LHCN-M2 (cell line): Measurements from ENCODE around the gene FAM98C. TPM values are rescaled to one million over a fixed set of nuclear protein-coding genes. Genes with fewer than 3 reads are reported as not detected.

Experiments
- DNase-seq: peaks from one replicate; pipeline ENCODE4 v3.0.0-alpha.2; 2012; ENCODE audit warnings: low read depth
- total RNA-seq: library from RNA; depleted of rRNA; stranded (reverse); fragments of >200 nt; gene quantifications from 2 replicates; pipeline ENCODE4 v1.2.3, GENCODE V29; 2014

Gene FAM98C
- total RNA-seq, 1 experiment from 2014 or later: 21.2 TPM

DNA sequence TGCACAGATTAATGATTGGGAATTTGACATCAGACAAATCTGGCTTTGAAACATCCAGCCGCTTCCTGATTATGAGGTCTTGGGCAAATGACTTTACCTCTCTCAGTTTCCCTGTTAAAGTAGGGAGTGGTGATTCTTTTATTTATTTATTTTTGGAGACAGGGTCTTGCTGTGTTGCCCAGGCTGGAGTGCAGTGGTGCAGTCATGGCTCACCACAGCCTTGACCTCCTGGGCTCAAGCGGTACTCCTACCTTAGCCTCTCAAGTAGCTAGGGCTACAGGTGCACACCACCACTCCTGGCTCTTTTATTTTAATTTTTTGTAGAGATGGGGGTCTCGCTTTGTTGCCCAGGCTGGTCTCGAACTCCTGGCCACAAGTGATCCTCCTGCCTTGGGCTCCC lies 25.8 kb upstream of the FAM98C start:
- no peak for DNase-seq

DNA sequence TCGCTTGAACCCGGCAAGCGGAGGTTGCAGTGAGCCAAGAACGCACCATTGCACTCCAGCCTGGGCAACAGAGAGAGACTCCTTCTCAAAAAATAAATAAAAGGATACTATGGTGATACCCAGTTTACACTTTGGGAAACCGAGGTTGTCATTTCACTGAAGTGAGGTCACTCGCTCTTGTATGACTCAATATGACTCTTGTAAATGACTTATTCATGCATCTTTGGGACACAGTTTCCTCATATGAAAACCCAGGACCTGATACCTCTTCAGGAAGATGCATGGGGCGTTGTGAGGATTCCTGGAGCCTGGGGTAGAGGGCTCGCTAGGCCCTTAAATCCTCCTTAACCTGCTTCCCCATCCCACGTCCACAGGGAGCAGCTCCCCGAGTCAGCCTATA lies 24.0 kb upstream of the FAM98C start:
- DNase-seq: no peak

DNA sequence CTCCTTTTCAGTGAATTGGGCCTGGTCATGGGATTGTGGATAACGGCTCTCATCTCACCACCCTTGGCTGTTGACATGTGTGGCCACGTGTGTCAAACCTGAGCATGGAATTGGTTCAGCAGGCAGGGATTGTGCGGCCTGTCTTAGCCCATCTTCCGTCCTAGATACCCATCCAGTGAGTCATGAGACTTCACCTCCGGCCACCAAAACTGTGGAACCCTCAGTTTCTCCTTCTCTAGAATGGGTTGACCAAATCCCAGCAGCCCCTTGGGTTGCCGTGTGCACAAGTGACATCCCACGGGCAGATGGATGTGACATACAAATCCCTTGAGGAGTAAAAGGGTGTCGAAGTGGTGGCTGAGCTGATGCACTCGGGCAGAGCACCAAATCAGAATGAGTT lies 21.8 kb upstream of the FAM98C start:
- no peak for DNase-seq

DNA sequence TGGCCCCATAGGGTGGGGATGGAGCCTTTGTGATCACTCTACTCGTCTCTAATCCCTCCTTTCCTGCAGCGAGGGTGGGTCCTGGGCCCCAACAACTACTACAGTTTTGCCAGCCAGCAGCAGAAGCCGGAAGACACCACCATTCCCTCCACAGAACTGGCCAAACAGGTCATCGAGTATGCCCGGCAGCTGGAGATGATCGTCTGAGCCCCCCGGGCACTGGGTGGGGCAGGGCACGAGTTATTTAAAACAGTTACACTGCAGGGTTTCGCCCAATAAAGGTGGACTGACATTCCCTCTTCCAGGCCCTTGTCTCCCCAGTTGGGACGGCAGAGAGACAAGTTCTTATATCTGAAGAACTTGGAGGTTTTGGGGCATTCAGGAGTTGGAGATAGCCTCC lies 19.7 kb upstream of the FAM98C start:
- no peak for DNase-seq

DNA sequence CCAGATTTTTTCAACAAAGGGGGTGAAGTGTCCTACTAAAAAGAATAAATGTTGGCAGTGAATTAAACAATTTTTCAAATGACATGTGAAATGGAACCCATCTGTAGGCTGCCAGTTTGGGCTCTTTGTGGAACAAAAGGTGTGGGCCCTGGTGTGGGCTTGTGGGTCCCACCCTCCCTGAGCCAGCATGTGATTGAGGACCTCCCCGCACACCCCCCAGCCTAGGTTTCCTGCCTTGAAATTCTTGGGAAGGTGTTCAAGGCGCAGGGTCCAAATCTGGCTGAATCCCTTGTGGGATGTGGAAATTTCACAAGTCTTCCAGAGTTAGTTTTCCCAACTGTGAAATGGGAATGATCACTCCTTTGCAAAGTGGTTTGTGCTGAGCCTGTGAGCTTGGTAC lies 19.1 kb upstream of the FAM98C start:
- DNase-seq: no peak

DNA sequence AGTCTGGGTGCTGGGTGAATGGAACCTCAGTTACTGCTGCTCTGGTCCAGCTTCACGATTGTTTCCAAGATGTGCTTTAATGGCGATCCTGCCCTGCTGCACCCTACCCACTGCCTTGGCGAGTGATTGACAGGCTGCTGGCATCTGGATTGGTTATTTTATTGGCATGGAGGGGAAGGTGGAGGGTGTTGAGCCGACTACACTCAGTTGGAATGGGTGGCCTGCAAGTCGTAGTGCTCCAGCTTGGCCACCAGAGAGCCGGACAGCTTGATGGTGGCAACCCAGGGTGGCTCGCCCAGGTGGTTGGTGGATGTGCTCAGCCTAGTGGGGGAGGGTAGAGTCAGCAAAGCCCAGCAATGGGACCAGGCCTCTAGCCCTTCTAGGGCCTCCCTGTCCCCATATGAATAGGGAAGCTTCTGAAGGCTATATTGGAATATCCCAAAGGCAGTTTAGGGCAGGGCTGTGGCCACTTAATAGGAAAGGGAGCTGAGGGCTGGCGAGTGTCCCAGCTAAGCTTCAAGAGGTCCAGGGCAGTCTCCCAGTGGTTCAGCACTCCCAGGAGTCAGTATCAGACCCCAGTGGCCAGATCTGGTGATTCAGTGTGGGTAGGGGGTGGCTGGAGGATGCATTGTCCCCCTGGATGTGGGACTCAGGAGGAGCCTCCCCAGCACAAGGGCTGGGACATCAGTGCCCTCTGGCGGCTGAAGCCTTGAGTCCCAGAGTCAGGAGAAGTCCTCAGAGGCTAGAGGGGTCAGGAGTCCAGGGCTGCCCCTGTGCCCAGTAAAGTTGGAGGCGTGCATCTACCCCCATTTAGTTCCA lies 18.5 kb upstream of the FAM98C start:
- DNase-seq: peak; percentile 11

DNA sequence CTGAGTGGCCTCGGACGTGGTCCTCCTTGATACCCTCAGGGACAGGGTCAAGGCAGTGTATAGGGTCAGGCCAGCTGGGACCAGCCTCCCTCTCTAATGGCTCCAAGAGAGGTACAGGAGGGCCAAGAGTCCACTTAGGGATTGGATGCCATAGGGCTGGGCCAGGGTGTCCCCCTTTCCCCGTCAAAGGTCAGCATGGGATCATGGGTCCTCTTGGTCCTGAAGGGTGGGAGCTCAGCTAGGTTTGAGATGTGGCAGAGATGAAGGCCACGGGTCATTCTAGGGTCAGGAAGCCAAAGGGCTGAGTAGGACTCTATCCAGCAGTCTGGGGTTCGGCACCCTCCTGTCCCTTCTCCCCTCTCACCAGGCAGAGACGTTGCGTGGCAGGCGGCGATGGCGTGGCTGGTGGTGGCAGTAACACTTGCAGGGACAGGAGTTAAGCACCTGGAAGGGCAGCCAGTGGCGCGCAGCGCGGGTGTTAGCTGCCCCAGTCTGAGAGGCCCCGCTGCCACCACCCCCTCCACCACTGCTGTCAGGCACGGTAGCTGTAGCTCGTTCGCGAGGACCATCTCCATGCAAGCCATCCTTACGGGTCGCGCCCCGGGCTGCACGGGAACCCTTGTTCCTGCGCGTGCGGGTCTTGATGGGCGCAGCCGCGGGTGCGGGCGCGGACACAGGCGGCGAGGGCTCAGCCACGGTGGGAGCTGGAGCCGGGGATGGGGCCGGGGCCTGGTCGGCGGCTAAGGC lies 17.7 kb upstream of the FAM98C start:
- no peak for DNase-seq

DNA sequence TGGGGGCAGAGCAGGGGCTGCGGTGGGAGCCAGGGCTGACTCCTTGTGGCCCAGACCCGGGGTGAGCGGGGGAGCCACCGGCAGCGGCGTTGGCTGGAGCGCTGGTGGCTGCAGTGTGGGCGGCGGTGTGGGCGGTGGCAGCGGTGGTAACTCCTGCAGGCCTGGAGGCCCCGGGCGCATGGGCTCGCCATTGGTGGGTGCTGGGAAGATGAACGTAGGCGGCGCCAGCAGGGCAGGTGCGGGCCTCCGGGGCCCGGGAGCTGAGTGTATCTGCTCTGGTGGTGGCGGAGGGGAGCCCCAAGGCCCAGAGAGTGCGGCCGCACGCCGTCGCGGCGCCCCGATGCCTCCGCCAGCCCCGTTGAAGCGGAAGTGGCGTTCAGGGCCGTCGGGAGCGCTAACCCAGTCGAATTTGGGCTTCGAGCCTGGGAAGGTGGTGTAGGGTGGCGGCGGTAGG lies 17.1 kb upstream of the FAM98C start:
- DNase-seq: no peak

DNA sequence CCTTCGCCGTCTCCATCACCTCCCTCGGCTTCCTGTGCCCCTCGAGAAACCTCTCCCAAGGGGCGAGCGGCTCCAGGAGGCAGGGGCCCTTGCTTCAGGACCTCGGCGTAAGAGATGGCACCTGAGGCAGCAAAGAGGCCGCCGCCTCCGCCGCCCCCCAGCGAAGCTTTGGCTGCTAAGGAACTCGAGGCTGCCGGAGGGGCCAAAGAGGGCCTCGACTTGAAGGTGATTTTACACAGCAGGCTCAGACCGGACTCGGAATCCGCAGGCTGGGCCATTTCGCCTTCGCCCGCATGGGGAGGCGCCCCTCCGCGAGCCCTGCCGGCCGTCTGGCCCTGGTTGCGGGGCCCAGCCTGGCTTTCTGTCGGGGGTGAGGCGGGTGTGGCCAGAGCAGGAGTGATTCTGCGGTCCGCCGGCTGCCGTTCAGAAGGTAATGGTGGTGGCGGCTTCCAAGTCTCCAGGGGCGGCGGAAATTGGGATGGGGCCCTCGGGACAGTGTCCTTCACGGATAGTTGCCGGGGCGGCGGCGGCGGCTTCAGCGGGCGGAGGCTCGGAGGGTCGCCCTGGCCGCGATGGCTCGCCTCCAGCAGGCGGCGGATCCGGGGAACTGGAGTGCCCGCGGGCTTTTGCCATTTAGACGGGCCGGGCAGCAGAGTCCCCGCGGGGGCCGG lies 16.5 kb upstream of the FAM98C start:
- no peak for DNase-seq

DNA sequence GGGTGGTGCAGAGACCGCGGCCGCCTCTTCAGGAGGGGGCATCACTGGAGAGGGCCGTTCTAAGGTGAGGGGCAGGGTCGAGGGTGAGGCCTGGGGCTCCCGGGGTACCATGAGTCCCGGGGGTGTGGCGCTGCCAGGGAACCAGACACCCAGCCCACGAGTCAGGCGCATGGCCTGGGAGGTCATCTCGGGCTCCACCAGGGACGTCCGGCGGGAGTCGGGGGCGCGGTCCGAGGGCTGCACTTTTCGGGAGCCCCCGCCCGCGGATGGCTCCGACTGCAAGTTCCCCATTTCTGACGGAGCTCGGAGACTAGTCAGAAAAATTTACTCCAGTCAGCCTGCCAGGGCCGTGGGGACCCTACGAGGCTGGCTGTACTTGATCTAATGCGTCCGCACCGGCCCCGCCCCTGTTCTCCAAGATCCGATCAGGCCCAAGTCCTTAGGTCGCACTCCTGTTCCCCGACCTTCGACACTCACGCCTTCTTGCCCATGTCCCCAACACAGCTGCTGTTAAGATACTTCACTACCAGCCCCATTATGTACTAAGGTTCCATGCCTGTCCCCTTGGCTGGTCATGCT lies 15.8 kb upstream of the FAM98C start:
- DNase-seq: no peak

DNA sequence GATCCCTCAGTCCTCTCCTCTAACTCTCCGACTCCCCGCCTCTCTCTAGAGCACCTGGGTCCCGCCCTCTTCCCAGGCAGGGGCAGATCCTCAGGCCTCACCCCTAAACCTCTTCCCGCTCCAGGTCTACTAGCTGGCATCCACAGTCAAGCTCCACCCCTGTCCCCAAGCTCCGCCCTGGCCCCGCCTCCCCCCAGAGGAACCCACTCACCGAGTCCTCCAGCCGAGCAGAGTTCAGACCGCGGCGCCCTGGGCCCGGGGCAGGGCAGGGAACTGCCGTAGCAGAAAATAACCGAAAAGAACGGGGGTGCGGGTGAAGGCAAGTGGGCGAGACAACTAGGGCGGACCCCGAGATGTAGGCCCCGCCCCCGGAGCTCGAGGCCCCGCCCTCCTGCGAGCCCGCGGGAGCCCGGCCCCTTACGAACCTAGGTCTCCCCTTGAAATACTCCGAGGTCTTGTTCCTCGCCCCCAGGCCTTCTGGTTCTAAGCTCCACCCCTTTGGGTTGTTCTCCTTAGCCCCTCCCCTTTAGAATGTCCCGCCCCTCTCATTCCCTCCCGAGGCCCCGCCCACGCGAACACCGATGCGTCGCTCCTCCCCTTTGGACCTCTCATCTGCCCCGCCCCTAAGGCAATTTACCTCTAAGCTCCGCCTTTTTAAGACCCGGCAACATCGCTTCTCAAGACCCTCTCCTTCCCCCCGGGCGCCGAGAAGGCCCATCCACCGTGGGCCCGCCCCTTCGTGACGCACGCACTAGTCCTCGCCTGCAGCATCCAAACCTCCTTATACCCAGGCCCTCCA lies 15.1 kb upstream of the FAM98C start, which contains the start of gene GGN:
Gene GGN (minus strand): TSS at position 485 of the 799 bp plus-strand sequence. CDS start 773 bp downstream, outside the sequence.
- DNase-seq: peak; percentile 91

DNA sequence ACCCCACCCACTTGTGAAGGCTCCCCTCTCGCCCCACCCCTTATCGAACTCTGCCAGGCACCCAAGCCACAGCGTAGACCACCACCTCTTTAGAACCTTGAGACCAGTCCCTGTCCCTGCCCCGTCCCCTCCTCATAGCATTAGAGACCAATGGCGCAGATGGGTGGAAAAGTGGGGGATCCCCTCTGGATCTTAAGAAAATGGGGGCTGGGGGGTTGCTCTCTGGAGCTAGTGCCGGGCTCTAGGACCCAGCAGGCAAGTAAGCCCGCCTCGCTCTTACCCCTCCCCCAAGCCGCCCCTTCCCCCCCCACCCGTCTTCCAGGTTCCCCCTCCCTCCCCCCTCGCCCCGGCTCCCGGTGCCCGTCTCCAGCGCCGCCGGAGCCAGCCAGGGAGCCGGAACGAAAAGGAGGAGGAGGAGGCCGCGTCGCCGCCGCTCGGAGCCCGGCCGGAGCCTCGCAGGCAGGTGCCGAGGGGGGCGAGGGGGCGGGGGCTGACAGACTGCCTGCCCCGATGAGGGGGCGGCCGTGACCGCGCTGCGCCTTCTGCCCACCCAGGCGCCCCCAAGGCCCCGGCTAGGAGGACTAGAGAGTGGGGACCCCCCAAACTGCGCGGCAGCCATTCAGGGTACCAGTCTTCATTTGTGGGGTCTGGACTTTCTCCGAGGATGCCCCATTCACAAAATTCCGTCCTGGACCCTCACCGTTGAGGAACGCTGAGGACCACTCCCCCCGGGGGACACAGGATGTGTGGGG lies 14.4 kb upstream of the FAM98C start, which contains the start of gene SPRED3:
Gene SPRED3 (plus strand): TSS at position 349 of the 752 bp plus-strand sequence. CDS start 1,606 bp downstream, outside the sequence.
- peak; percentile 65 for DNase-seq

DNA sequence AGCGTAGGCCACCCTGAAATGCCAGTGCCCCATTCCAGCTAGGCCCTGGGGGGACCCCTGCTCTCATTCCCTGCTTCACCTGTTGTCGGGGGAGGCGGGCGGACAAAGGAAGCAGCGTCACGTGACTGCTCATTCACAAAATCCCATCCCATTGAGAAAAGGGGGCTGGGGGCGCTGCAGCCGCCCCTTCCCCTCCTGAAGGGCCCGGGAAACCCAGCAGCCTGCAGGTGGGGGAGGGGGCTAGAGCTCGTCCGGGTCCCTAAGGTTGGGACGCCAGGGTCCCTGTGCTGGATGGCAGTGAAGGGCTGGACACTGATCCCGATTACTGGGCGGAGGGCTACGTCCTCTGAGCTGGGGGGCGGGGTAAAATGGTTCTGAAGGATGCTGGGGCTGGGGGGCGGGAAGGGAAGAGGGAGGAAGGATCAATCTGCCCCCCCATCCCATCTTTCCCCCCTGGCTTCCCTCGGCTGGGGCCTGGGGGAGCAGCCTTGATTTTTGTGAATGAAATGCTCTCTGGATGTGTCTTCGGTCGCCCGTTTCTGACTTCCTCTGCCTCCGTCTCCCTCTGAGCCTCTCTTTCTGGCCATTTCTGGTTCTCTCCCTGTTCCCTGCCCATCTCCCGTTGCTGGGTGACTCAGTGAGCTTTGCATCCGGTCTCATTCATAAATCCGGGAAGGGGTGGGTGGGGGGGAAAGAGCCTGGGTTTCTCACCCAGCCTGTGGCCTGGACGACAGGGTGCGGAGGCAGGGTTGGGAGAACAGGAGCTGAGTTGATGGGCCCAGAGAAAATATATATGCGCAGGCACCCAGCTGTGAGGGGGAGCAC lies 13.6 kb upstream of the FAM98C start:
- peak; percentile 87 for DNase-seq

DNA sequence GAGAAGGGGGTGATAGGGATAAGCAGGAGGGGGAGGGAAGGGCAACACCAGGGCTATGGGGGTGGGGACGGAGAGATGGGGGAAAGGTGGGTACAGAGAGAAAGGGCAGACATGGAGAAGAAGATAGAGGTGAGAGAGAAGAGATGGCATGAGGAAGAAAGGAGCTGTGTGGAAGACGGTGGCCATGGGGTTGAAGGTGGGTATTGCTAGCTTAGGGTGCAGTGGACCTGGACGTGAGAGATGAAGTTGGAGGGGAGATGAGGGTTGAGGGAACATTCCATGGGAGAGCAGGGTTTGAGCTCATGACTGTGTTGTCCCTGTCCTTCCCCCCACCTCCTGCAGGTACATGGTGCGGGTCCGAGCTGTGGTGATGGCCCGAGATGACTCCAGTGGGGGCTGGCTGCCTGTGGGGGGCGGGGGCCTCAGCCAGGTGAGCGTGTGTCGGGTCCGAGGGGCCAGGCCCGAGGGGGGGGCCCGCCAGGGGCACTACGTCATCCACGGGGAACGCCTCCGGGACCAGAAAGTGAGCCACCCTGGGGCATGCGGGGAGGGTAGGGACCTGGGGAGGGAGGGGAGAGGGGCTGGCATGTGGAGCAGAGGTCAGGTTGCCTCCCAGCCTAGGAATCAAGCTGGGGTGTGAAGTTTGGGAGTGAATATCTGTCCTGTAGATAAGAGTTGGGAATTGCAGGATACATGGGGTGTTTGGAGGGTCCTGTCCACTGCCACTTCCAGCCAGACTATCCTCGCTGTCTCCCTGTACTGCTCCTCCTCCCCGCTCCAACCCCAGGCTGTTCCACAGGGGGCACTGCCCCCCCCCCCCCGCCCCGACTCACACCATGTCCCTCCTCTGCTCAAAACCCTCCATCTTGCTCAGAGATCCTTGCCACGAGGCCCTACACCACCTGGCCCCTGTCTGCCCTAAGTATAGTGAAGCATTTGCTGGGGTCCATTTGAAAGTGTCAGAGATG lies 12.7 kb upstream of the FAM98C start:
- no peak for DNase-seq

DNA sequence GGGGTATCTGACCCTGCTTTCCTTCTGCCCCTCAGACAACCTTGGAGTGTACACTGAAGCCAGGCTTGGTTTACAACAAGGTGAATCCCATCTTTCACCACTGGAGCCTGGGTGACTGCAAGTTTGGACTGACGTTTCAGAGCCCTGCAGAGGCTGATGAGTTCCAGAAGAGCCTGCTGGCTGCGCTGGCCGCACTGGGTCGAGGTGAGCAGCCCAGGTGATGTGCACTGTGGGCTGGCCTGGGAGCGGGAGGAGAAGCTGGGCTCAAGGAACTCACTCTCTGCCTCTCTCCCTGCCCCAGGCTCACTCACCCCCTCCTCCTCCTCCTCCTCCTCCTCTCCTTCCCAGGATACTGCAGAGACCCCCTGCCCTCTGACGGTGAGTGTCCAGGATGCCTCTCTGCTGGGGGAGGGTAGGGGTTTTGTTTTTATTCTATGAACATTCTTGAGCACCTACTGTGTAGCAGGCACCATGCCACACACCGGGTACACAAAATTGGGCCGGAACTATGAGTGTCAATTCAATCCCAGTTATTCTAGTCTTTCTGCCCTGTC lies 10.9 kb upstream of the FAM98C start:
- no peak for DNase-seq

DNA sequence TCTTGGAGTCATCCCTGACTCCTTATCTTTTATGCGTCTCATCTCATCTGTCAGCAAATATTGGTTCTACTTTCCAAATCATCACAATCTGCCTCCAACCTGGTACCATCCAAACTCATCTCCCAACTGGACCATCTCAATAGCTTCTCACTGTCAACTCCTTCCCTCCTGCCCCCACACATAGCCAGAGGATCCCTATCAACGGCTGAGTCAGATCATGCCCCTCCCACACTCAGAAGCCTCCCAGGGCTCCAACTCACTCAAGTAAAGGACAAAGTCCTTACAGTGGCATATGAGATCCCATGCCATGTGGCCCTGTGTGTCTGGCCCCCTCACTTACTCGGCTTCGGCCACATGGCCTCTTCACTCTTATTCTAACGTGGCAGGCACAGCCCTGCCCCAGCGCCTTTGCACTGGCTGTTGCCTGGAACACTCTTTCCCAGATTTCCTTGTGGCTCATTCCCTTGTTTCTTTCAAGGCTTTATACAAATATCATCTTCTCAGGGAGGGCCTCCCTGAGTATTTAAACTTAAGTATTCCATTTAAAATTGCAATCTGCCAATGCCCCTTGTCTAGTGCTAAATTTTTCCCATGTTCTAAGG lies 10.1 kb upstream of the FAM98C start:
- DNase-seq: peak; percentile 35

DNA sequence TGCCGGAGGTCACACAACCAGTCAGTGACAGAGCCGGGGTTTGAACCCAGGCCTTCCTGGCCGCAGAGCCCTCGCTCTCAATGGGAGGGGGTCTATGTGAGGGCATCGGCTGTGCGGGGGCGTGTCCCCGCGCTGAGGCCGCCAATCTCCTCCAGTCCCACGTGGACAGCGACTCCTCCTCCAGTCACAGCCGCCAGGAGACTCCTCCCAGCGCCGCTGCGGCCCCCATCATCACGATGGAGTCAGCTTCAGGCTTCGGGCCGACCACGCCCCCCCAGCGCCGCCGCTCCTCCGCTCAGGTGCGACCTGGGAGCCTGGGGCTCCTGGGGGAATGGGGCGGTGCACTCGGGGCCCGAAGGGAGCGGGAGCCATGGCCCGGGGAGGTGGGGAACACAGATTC lies 8.4 kb upstream of the FAM98C start:
- DNase-seq: no peak
